ENCODE measurements around the gene TMEM51.

TMEM51 gene

GRCh38 chr1:15106608-15107007 lies 46.9 kb upstream of the TMEM51 start:
- Histone ChIP-seq H3K27me3 (ENCODE audit: control insufficient read depth, low read length) (no peaks in the 10 kb centered on the region), H3K9me2 (replicated peaks; ENCODE audit: control insufficient read depth, low read length) (no peaks in the 10 kb centered on the region), H3K27ac (ENCODE audit: low read depth, low read length) (no peak overlapping the region), H3K36me3 (ENCODE audit: control insufficient read depth, low read length) (no peaks in the 10 kb centered on the region), H3K4me1 (ENCODE audit: control insufficient read depth, low read length) (no peaks in the 10 kb centered on the region), H3K4me2 (ENCODE audit: low read length) (no peak overlapping the region), H3F3A (ENCODE audit: control insufficient read depth, insufficient read depth) (0 out of 2 replicates have a peak, but pooled peaks cover 3% of the 10 kb centered on the region), H3K9me3 (ENCODE audit: control insufficient read depth, insufficient read depth, low read length) (no peaks in the 10 kb centered on the region), H3K4me3 (ENCODE audit: low read length) (no peak overlapping the region), H3K79me2 (ENCODE audit: control insufficient read depth, low read length) (no peaks in the 10 kb centered on the region), H4K20me1 (ENCODE audit: control insufficient read depth, insufficient read depth, low read depth, low read length) (no peaks in the 10 kb centered on the region)
- no peak for TF ChIP-seq EZH2phosphoT487 (IDR thresholded peaks at IDR 0.05; ENCODE audit: borderline replicate concordance, low read length)
- no peak for TF ChIP-seq CTCF (IDR thresholded peaks at IDR 0.05; ENCODE audit: low read depth, low read length, poor library complexity, severe bottlenecking)

- 0 out of 2 replicates have a peak, but pooled peaks cover 3% of the 10 kb centered on the region for H3F3A ChIP-seq (ENCODE audit: control insufficient read depth, insufficient read depth)
- H3K4me2 ChIP-seq (ENCODE audit: low read length) = no peak overlapping the region
- no peaks in the 10 kb centered on the region for H3K36me3 ChIP-seq (ENCODE audit: control insufficient read depth, low read length)
- no peak overlapping the region for H3K4me3 ChIP-seq (ENCODE audit: low read length)
- H3K4me1 ChIP-seq (ENCODE audit: control insufficient read depth, low read length) = no peaks in the 10 kb centered on the region
- H3K27ac ChIP-seq (ENCODE audit: low read depth, low read length) = no peak overlapping the region
- no peaks in the 10 kb centered on the region for H3K79me2 ChIP-seq (ENCODE audit: control insufficient read depth, low read length)
- TF ChIP-seq EZH2phosphoT487 (IDR thresholded peaks at IDR 0.05; ENCODE audit: borderline replicate concordance, low read length) = no peak
- no peak for TF ChIP-seq CTCF (IDR thresholded peaks at IDR 0.05; ENCODE audit: low read depth, low read length, poor library complexity, severe bottlenecking)
- no peaks in the 10 kb centered on the region for H3K27me3 ChIP-seq (ENCODE audit: control insufficient read depth, low read length)
- no peaks in the 10 kb centered on the region for H4K20me1 ChIP-seq (ENCODE audit: control insufficient read depth, insufficient read depth, low read depth, low read length)
- no peaks in the 10 kb centered on the region for H3K9me2 ChIP-seq (replicated peaks; ENCODE audit: control insufficient read depth, low read length)
- no peaks in the 10 kb centered on the region for H3K9me3 ChIP-seq (ENCODE audit: control insufficient read depth, insufficient read depth, low read length)
These were observed 46.4 kb upstream of the TMEM51 start for GRCh38 chr1:15107058-15107687.

GRCh38 chr1:15107911-15108310 lies 45.6 kb upstream of the TMEM51 start:
- H3K79me2 ChIP-seq (ENCODE audit: control insufficient read depth, low read length) = no peaks in the 10 kb centered on the region
- 0 out of 2 replicates have a peak, but pooled peaks cover 3% of the 10 kb centered on the region for H3F3A ChIP-seq (ENCODE audit: control insufficient read depth, insufficient read depth)
- no peaks in the 10 kb centered on the region for H3K4me1 ChIP-seq (ENCODE audit: control insufficient read depth, low read length)
- no peak overlapping the region for H3K4me3 ChIP-seq (ENCODE audit: low read length)
- H3K27me3 ChIP-seq (ENCODE audit: control insufficient read depth, low read length) = no peaks in the 10 kb centered on the region
- H3K4me2 ChIP-seq (ENCODE audit: low read length) = no peak overlapping the region
- no peaks in the 10 kb centered on the region for H3K9me3 ChIP-seq (ENCODE audit: control insufficient read depth, insufficient read depth, low read length)
- no peaks in the 10 kb centered on the region for H3K9me2 ChIP-seq (replicated peaks; ENCODE audit: control insufficient read depth, low read length)
- no peaks in the 10 kb centered on the region for H4K20me1 ChIP-seq (ENCODE audit: control insufficient read depth, insufficient read depth, low read depth, low read length)
- no peaks in the 10 kb centered on the region for H3K36me3 ChIP-seq (ENCODE audit: control insufficient read depth, low read length)
- no peak overlapping the region for H3K27ac ChIP-seq (ENCODE audit: low read depth, low read length)
- TF ChIP-seq CTCF (IDR thresholded peaks at IDR 0.05; ENCODE audit: low read depth, low read length, poor library complexity, severe bottlenecking) (no peak), EZH2phosphoT487 (IDR thresholded peaks at IDR 0.05; ENCODE audit: borderline replicate concordance, low read length) (no peak)

Data from DOHH2 (cell line).